CD4-positive, CD25-positive, alpha-beta regulatory T cell (primary cell): ENCODE measurements around the gene CDH12. TPM values are rescaled to one million over a fixed set of nuclear protein-coding genes. Genes with fewer than 3 reads are reported as not detected.
"Not testable (repeated sequence)": the region's sequence is repeated elsewhere in the genome, so short reads cannot be mapped to it uniquely, and the experiment has no call there.

Source experiments
- ATAC-seq, 2 donors: fragments of 150-1000 bp; cut with Tn5 transposase; one replicate each; pipeline ENCODE4 v1.10.0; 2021; ENCODE audit warnings: low read depth in 2 of 2, moderate number of reproducible peaks in 2 of 2, moderate library complexity in 1 of 2
- DNase-seq, 3 donors: peaks; one replicate each; pipeline versions ENCODE4 v3.0.0 to v3.0.0-alpha.2; 2012 to 2022; ENCODE audit warnings: mixed read lengths in 1 of 3
- H3K27ac ChIP-seq: one replicate; pipeline ENCODE4 v1.7.0; 2013; ENCODE audit warnings: mild to moderate bottlenecking, low read length; ENCODE audit not compliant: insufficient read depth, poor library complexity, severe bottlenecking
- H3K27me3 ChIP-seq: one replicate; pipeline ENCODE4 v1.7.0; 2013; ENCODE audit warnings: low read length; ENCODE audit not compliant: control insufficient read depth, insufficient read depth
- H3K36me3 ChIP-seq: one replicate; pipeline ENCODE4 v1.7.0; 2013; ENCODE audit warnings: mild to moderate bottlenecking, low read length, moderate library complexity; ENCODE audit not compliant: control insufficient read depth, insufficient read depth
- H3K4me1 ChIP-seq: 2 replicates; pipeline ENCODE4 v1.7.0; 2013; ENCODE audit warnings: mild to moderate bottlenecking, low read length; ENCODE audit not compliant: insufficient read depth, control insufficient read depth, poor library complexity, severe bottlenecking
- H3K4me3 ChIP-seq: one replicate; pipeline ENCODE4 v1.7.0; 2013; ENCODE audit warnings: low read depth, mild to moderate bottlenecking, low read length, moderate library complexity
- H3K9me3 ChIP-seq, 2 experiments: 1 replicate in 1 of 2; 2 replicates in 1 of 2; pipeline ENCODE4 v1.7.0; 2013; ENCODE audit warnings: low read length in 2 of 2, mild to moderate bottlenecking in 1 of 2, moderate library complexity in 1 of 2; ENCODE audit not compliant: control insufficient read depth in 2 of 2
- H3K27ac Mint-ChIP-seq, 3 donors: one replicate each; pipeline ENCODE4 v1.8.0; 2020 to 2022; ENCODE audit warnings: mild to moderate bottlenecking in 3 of 3, mixed read lengths in 3 of 3, moderate library complexity in 2 of 3
- H3K27me3 Mint-ChIP-seq: one replicate; pipeline ENCODE4 v1.8.0; 2022; ENCODE audit warnings: mild to moderate bottlenecking, mixed read lengths
- H3K36me3 Mint-ChIP-seq: one replicate; pipeline ENCODE4 v1.8.0; 2020; ENCODE audit warnings: mixed read lengths
- H3K4me1 Mint-ChIP-seq, 4 donors: one replicate each; pipeline ENCODE4 v1.8.0; 2020 to 2022; ENCODE audit warnings: mixed read lengths in 4 of 4, mild to moderate bottlenecking in 1 of 4
- H3K4me3 Mint-ChIP-seq, 4 donors: one replicate each; pipeline ENCODE4 v1.8.0; 2020 to 2022; ENCODE audit warnings: mild to moderate bottlenecking in 4 of 4, mixed read lengths in 4 of 4, moderate library complexity in 3 of 4
- H3K9me3 Mint-ChIP-seq, 7 donors: one replicate each; pipeline ENCODE4 v1.8.0; 2020 to 2022; ENCODE audit warnings: mixed read lengths in 7 of 7, mild to moderate bottlenecking in 3 of 7, moderate library complexity in 2 of 7
- polyA plus RNA-seq, 4 donors: library from polyadenylated mRNA; unstranded; fragments of 300-500 nt; fragmentation: Illumina TruSeq; gene quantifications; one replicate each; pipeline ENCODE4 v1.2.3, GENCODE V29; 2021
- total RNA-seq: library from RNA; stranded (reverse); gene quantifications from one replicate; pipeline ENCODE4 v1.2.3, GENCODE V29; 2022

CDH12 gene
- total and polyA plus RNA-seq, 5 donors from 2014 or later, result not detected

DNA sequence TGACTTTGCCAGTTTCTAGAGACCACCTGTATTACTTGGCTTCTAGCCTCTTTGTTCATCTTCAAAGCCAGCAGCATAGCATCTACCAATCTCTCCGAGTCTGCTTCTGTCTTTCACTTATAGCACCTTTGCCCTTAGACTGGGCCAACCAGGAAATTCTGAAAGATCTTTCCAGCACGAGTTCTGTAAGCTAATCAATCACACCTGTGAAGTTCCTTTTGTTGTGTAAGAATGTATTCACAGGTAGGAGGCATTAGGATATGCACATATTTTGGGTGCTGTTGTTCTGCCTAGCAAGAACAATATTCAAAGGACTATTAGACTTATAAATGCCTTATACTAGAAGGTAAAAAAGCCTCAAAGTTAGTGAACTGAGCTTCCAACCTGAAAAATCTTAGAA is 232.1 kb downstream of the CDH12 start:
- no peaks in the 10 kb centered on the region for H3K4me1 ChIP-seq
- no peak overlapping the region for H3K27ac ChIP-seq
- no peak for DNase-seq
- H3K27me3 ChIP-seq, result no peaks in the 10 kb centered on the region
- Mint-ChIP-seq H3K36me3 (no peaks in the 10 kb centered on the region), H3K27ac (no peak overlapping the region), H3K27me3 (no peaks in the 10 kb centered on the region), H3K4me3 (no peak overlapping the region), H3K9me3 (peaks cover 0 to 25% (median 6%) of the 10 kb centered on the region in 7 donors), H3K4me1 (no peaks in the 10 kb centered on the region)
- ATAC-seq, result no peak
- H3K36me3 ChIP-seq, result no peaks in the 10 kb centered on the region
- H3K9me3 ChIP-seq, result peaks cover 6 to 11% of the 10 kb centered on the region in 2 experiments
- no peak overlapping the region for H3K4me3 ChIP-seq

- H3K27ac ChIP-seq, result no peak overlapping the region
- peaks cover 0 to 4% of the 10 kb centered on the region in 2 experiments for H3K9me3 ChIP-seq
- no peak for DNase-seq
- H3K27me3 Mint-ChIP-seq, result no peaks in the 10 kb centered on the region
- H3K4me3 ChIP-seq, result no peak overlapping the region
- H3K36me3 ChIP-seq, result no peaks in the 10 kb centered on the region
- peaks cover 0 to 19% (median 6%) of the 10 kb centered on the region in 7 donors for H3K9me3 Mint-ChIP-seq
- H3K4me1 Mint-ChIP-seq, result no peaks in the 10 kb centered on the region
- H3K36me3 Mint-ChIP-seq, result no peaks in the 10 kb centered on the region
- H3K4me3 Mint-ChIP-seq, result no peak overlapping the region
- no peak overlapping the region for H3K27ac Mint-ChIP-seq
- no peak for ATAC-seq
- H3K4me1 ChIP-seq, result no peaks in the 10 kb centered on the region
- H3K27me3 ChIP-seq, result no peaks in the 10 kb centered on the region
These were observed 237.2 kb downstream of the CDH12 start for GRCh38 chr5:22615964-22616363.

- no peaks in the 10 kb centered on the region for H3K4me1 ChIP-seq
- no peaks in the 10 kb centered on the region for H3K27me3 Mint-ChIP-seq
- H3K9me3 Mint-ChIP-seq, result peaks cover 0 to 19% (median 6%) of the 10 kb centered on the region in 7 donors
- ATAC-seq (no peak), DNase-seq (no peak)
- no peak overlapping the region for H3K27ac ChIP-seq
- H3K36me3 ChIP-seq, result no peaks in the 10 kb centered on the region
- H3K4me3 Mint-ChIP-seq, result no peak overlapping the region
- H3K4me3 ChIP-seq, result no peak overlapping the region
- H3K9me3 ChIP-seq, result peaks cover 0 to 4% of the 10 kb centered on the region in 2 experiments
- no peaks in the 10 kb centered on the region for H3K27me3 ChIP-seq
- no peaks in the 10 kb centered on the region for H3K36me3 Mint-ChIP-seq
- no peak overlapping the region for H3K27ac Mint-ChIP-seq
- no peaks in the 10 kb centered on the region for H3K4me1 Mint-ChIP-seq
These were observed 238.6 kb downstream of the CDH12 start for GRCh38 chr5:22614486-22615094.

DNA sequence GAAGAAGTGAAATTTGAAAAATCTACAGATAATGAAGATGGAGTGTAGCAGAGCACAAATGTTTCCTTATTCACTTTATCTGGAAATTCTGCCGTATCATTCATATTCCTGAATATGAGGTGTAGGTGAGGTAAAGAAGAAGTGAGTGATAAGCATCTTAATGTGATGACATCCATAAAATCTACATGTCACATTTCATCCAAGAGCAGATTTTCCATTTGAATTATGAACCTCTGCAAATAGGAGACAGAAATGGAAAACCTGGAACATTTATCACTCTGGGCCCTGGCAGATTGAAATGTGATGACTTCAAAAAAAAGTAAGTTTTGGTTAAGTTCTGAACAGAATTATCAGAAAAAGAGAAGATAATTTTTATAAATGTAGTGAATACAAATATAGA is 240.2 kb downstream of the CDH12 start:
- no peak overlapping the region for H3K4me3 Mint-ChIP-seq
- H3K9me3 ChIP-seq, result peaks cover under 1 to 1% of the 10 kb centered on the region in 2 experiments

GRCh38 chr5:22611327-22611726 is 241.8 kb downstream of the CDH12 start:
- DNase-seq (no peak), ATAC-seq (no peak)
- Histone ChIP-seq H3K27ac (no peak overlapping the region), H3K36me3 (no peaks in the 10 kb centered on the region), H3K27me3 (no peaks in the 10 kb centered on the region), H3K9me3 (peaks cover 0 to 6% of the 10 kb centered on the region in 2 experiments), H3K4me1 (no peaks in the 10 kb centered on the region), H3K4me3 (no peak overlapping the region)
- Mint-ChIP-seq H3K27me3 (no peaks in the 10 kb centered on the region), H3K4me1 (no peaks in the 10 kb centered on the region), H3K9me3 (peaks cover 4 to 17% (median 13%) of the 10 kb centered on the region in 7 donors), H3K27ac (no peak overlapping the region), H3K4me3 (no peak overlapping the region), H3K36me3 (no peaks in the 10 kb centered on the region)

More for the DNA sequence above, 240.2 kb downstream of the CDH12 start:
- H3K9me3 Mint-ChIP-seq, result peaks cover 0 to 13% (median 6%) of the 10 kb centered on the region in 7 donors
- H3K27me3 Mint-ChIP-seq, result no peaks in the 10 kb centered on the region
- no peak overlapping the region for H3K27ac ChIP-seq
- DNase-seq, result no peak
- no peaks in the 10 kb centered on the region for H3K36me3 ChIP-seq
- no peaks in the 10 kb centered on the region for H3K27me3 ChIP-seq
- no peak for ATAC-seq
- H3K27ac Mint-ChIP-seq, result no peak overlapping the region
- H3K4me1 ChIP-seq, result no peaks in the 10 kb centered on the region
- no peaks in the 10 kb centered on the region for H3K36me3 Mint-ChIP-seq
- H3K4me3 ChIP-seq, result no peak overlapping the region
- H3K4me1 Mint-ChIP-seq, result no peaks in the 10 kb centered on the region

GRCh38 chr5:22607498-22607897 is 245.6 kb downstream of the CDH12 start:
- not testable (repeated sequence) for H3K36me3 ChIP-seq, ATAC-seq, DNase-seq, H3K27ac ChIP-seq, H3K4me1 Mint-ChIP-seq, H3K4me3 Mint-ChIP-seq, H3K4me3 ChIP-seq, H3K4me1 ChIP-seq, H3K27ac Mint-ChIP-seq, H3K27me3 ChIP-seq, H3K9me3 ChIP-seq, H3K27me3 Mint-ChIP-seq, H3K36me3 Mint-ChIP-seq
- H3K9me3 Mint-ChIP-seq, result peaks cover 5 to 26% (median 16%) of the 10 kb centered on the region in 7 donors

- Histone ChIP-seq H3K36me3 (no peaks in the 10 kb centered on the region), H3K9me3 (peaks cover 0 to 6% of the 10 kb centered on the region in 2 experiments), H3K27me3 (no peaks in the 10 kb centered on the region), H3K4me3 (no peak overlapping the region), H3K4me1 (no peaks in the 10 kb centered on the region), H3K27ac (no peak overlapping the region)
- Mint-ChIP-seq H3K27me3 (no peaks in the 10 kb centered on the region), H3K9me3 (peaks cover 3 to 26% (median 16%) of the 10 kb centered on the region in 7 donors), H3K27ac (no peak overlapping the region), H3K4me1 (no peaks in the 10 kb centered on the region), H3K36me3 (no peaks in the 10 kb centered on the region), H3K4me3 (no peak overlapping the region)
- ATAC-seq (no peak), DNase-seq (no peak)
These were observed 247.7 kb downstream of the CDH12 start for GRCh38 chr5:22605473-22605872.

DNA sequence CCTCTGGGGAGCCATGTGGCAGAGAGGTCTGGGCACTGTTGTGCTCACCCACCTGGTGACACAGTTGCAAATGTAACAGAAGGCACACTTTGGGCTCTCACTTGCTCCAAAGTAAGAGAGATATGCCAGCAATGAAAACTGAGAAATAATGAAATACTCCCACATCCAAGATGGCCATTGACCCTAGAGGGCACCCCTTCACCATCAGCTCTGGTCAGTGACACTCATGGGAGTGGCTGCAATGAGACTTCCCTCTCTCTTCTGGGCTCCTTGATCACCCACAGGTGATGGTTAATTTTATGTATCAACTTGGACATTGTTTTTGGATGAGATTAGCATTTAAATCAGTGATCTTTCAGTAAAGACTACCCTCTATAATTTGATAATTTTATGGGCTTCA is 248.4 kb downstream of the CDH12 start:
- no peaks in the 10 kb centered on the region for H3K27me3 ChIP-seq
- Mint-ChIP-seq H3K27me3 (no peaks in the 10 kb centered on the region), H3K9me3 (peaks cover 3 to 26% (median 13%) of the 10 kb centered on the region in 7 donors), H3K36me3 (no peaks in the 10 kb centered on the region), H3K27ac (no peak overlapping the region), H3K4me3 (no peak overlapping the region), H3K4me1 (no peaks in the 10 kb centered on the region)
- H3K4me3 ChIP-seq, result no peak overlapping the region
- no peak for ATAC-seq
- no peaks in the 10 kb centered on the region for H3K36me3 ChIP-seq
- no peaks in the 10 kb centered on the region for H3K4me1 ChIP-seq
- H3K9me3 ChIP-seq, result peaks cover 0 to 6% of the 10 kb centered on the region in 2 experiments
- no peak for DNase-seq
- no peak overlapping the region for H3K27ac ChIP-seq
